Skeletal muscle satellite cell (primary cell): ENCODE measurements around the gene CENPX.
"Not testable (repeated sequence)": the region's sequence is repeated elsewhere in the genome, so short reads cannot be mapped to it uniquely, and the experiment has no call there.

Experiments
- H3K27me3 ChIP-seq: 2 replicates; pipeline ENCODE4 v1.7.0; 2013; ENCODE audit warnings: low read length; ENCODE audit not compliant: control insufficient read depth, insufficient read depth
- H3K36me3 ChIP-seq: 2 replicates; pipeline ENCODE4 v1.7.0; 2013; ENCODE audit warnings: mild to moderate bottlenecking, control low read depth, low read length; ENCODE audit not compliant: insufficient read depth
- H3K4me1 ChIP-seq: 2 replicates; pipeline ENCODE4 v1.7.0; 2013; ENCODE audit warnings: low read length; ENCODE audit not compliant: control insufficient read depth, insufficient read depth
- H3K4me2 ChIP-seq: 2 replicates; pipeline ENCODE4 v1.7.0; 2013; ENCODE audit warnings: mild to moderate bottlenecking, low read length
- H3K4me3 ChIP-seq: 2 replicates; pipeline ENCODE4 v1.7.0; 2013; ENCODE audit warnings: low read length
- H3K9ac ChIP-seq: 2 replicates; pipeline ENCODE4 v1.7.0; 2013; ENCODE audit warnings: mild to moderate bottlenecking, low read depth, low read length, moderate library complexity
- H3K9me3 ChIP-seq: replicated peaks from 2 replicates; pipeline ENCODE4 v1.7.0; 2013; ENCODE audit warnings: mild to moderate bottlenecking, control low read depth, low read length

CENPX gene

GRCh38 chr17:82047379-82047778 is 24.7 kb upstream of the CENPX start:
- Histone ChIP-seq H3K4me2 (no peak overlapping the region), H3K4me3 (no peak overlapping the region), H3K9me3 (no peaks in the 10 kb centered on the region), H3K9ac (no peak overlapping the region), H3K27me3 (no peaks in the 10 kb centered on the region), H3K36me3 (peaks cover 36% of the 10 kb centered on the region), H3K4me1 (peaks cover 6% of the 10 kb centered on the region)

GRCh38 chr17:82046903-82047302 is 24.2 kb upstream of the CENPX start:
- Histone ChIP-seq H3K9ac (no peak overlapping the region), H3K9me3 (no peaks in the 10 kb centered on the region), H3K4me3 (no peak overlapping the region), H3K36me3 (peaks cover 36% of the 10 kb centered on the region), H3K4me1 (peaks cover 6% of the 10 kb centered on the region), H3K27me3 (no peaks in the 10 kb centered on the region), H3K4me2 (no peak overlapping the region)

- Histone ChIP-seq H3K36me3 (peaks cover 36% of the 10 kb centered on the region), H3K9me3 (no peaks in the 10 kb centered on the region), H3K27me3 (no peaks in the 10 kb centered on the region), H3K9ac (no peak overlapping the region), H3K4me1 (peaks cover 6% of the 10 kb centered on the region), H3K4me3 (no peak overlapping the region), H3K4me2 (no peak overlapping the region)
These were observed 23.3 kb upstream of the CENPX start for GRCh38 chr17:82045936-82046484.

DNA sequence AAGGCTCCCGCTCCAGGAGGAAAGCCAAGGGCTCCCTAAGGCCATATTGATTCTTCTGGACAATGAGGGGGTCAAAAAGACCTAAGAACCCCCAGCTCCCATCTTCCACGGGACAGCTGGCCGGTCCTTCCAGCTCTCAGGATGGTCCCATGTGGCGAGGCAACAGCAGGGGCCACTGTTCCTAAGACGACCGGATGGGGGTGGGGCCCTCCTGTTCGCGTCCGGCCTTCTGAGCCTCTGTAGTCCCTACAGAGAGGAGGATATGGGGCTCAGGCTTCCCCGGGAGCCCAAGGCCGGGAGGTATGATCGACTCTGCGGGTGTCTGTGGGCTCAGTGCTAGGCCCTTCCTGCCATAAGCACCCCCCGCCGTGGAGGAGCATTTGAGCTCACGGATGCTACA is 20.8 kb upstream of the CENPX start:
- Histone ChIP-seq H3K4me2 (no peak overlapping the region), H3K4me3 (no peak overlapping the region), H3K36me3 (peaks cover 18% of the 10 kb centered on the region), H3K9ac (no peak overlapping the region), H3K4me1 (no peaks in the 10 kb centered on the region), H3K9me3 (no peaks in the 10 kb centered on the region), H3K27me3 (no peaks in the 10 kb centered on the region)

GRCh38 chr17:82042649-82043048 is 20.0 kb upstream of the CENPX start:
- Histone ChIP-seq H3K9ac (no peak overlapping the region), H3K4me3 (no peak overlapping the region), H3K9me3 (no peaks in the 10 kb centered on the region), H3K4me1 (peaks cover 5% of the 10 kb centered on the region), H3K36me3 (peaks cover 9% of the 10 kb centered on the region), H3K27me3 (no peaks in the 10 kb centered on the region), H3K4me2 (no peak overlapping the region)

DNA sequence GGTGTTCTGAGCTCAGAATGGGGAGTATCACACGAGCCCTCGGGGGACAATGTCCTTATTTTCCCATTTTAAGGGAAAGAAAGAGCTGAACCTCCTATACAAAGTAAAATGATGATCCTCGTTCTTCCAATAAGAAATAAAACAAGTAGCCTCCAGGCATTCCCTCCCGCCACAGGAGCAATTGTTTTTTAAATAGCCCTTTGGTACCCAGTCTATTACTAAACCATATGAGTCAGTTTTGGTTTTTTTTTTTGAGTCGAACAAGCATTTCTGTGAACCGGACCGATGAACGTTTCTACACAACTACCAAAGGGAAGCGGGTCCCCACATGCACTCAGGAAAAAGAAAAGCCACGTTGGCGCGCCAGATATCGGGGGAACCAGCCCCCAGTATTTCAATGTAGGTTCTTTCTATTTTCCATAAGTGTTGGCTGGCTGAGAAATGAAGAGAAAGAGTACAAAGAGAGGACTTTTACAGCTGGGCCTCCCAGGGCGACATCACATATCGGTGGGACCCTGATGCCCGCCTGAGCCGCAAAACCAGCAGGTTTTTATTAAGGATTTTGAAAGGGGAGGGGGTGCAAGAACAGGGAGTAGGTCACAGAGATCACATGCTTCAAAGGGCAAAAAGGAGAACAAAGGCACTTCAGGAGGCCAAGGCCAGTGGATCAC is 18.6 kb upstream of the CENPX start:
- peaks cover 12% of the 10 kb centered on the region for H3K4me1 ChIP-seq
- no peak overlapping the region for H3K4me2 ChIP-seq
- no peaks in the 10 kb centered on the region for H3K36me3 ChIP-seq
- no peak overlapping the region for H3K4me3 ChIP-seq
- H3K27me3 ChIP-seq = no peaks in the 10 kb centered on the region
- H3K9me3 ChIP-seq = no peaks in the 10 kb centered on the region
- no peak overlapping the region for H3K9ac ChIP-seq

DNA sequence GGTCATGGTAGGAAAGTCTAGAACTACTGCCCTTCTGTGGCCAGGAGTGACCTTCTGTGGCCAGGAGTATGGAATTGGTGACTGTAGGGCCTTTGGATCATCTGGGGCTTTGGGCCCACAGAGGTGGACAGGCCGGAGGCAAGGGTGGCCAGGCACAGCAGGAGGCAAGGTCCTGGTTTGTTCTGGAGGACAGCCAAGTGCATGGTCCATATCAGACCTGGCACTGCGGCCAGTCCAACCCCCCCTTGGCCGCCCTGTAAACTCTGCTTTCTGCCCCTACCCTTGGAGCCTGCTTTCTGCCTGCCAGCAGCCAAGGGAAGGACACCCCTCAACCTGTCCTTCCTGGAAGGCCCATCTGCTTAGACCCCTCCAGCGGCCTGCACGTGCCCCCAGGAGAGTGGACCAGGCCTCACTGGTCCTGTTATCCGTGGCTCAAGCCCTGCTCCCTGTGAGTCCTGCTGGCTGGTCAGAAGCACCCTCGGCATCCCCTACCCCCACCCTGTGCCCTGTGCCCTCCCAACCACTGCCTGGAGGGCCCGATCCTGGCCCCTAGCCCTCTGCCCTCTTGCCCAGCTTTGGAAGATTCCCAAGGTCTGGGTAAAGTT is 17.1 kb upstream of the CENPX start:
- no peaks in the 10 kb centered on the region for H3K36me3 ChIP-seq
- H3K9me3 ChIP-seq = no peaks in the 10 kb centered on the region
- H3K9ac ChIP-seq = no peak overlapping the region
- H3K4me1 ChIP-seq = peaks cover 15% of the 10 kb centered on the region
- H3K4me3 ChIP-seq = no peak overlapping the region
- no peak overlapping the region for H3K4me2 ChIP-seq
- no peaks in the 10 kb centered on the region for H3K27me3 ChIP-seq

DNA sequence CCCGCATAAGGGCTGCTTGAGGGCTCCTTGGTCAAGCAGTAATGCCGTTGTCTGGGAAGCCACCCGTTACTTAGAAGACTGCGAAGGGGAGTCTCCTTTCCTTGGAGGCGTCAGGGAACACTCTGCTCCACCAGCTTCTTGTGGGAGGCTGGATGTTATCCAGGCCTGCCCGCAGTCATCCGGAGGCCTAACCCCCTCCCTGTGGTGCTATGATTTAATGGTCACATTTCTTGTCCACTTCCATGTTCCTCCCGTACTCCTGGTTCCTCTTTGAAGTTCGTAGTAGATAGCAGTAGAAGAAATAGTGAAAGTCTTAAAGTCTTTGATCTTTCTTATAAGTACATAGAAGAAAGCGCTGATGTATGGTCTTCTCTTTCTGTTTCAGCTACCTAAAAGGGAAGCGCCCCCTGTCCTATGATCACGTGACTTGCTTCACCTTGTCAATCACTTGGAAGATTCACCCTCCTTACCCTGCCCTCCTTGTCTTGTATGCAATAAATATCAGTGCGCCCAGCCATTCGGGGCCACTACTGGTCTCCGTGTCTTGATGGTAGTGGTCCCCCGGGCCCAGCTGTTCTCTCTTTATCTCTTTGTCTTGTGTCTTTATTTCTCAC is 16.2 kb upstream of the CENPX start:
- H3K4me1 ChIP-seq = peaks cover 15% of the 10 kb centered on the region
- not testable (repeated sequence) for H3K4me2 ChIP-seq, H3K9me3 ChIP-seq, H3K27me3 ChIP-seq, H3K9ac ChIP-seq, H3K36me3 ChIP-seq, H3K4me3 ChIP-seq

GRCh38 chr17:82037889-82038195 is 15.2 kb upstream of the CENPX start:
- Histone ChIP-seq H3K36me3 (no peaks in the 10 kb centered on the region), H3K4me2 (peak overlapping the region; percentile 99), H3K9me3 (no peaks in the 10 kb centered on the region), H3K4me1 (peaks cover 15% of the 10 kb centered on the region), H3K9ac (peak overlapping the region; percentile 20), H3K27me3 (no peaks in the 10 kb centered on the region), H3K4me3 (peak overlapping the region; percentile 87)

GRCh38 chr17:82037092-82037888 is 14.6 kb upstream of the CENPX start, which contains the start of gene DCXR:
Gene DCXR, minus strand, starts transcription at chr17:82037697. Its CDS starts 15 bp downstream, at chr17:82037682.
- Histone ChIP-seq H3K4me3 (peak within 1 kb of the TSS; percentile 87), H3K4me1 (peaks cover 16% of the 10 kb centered on the region)

DNA sequence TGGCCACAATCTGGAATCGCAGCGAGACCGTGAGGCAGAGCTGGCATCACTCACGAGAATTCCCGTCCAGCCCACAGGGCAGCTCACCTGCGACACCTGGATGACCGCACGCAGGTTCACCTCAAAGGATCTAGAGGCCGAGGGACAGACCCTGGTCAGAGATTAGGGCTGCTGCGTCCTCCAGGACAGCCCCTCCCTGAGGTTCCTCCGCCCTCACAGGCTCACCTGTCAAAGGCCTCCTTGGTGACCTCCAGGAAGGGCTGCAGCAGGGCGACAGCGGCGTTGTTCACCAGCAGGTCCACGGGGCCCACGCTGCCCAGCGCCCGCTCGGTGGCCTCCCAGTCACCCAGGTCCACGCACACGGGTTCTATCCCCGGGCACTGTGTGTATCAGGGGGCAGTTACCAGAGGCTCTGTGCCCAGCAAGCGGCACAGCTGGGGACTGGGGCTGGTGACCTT is 14.0 kb upstream of the CENPX start:
- H3K36me3 ChIP-seq = no peaks in the 10 kb centered on the region
- peak overlapping the region; percentile 87 for H3K9ac ChIP-seq
- peak overlapping the region; percentile 99 for H3K4me2 ChIP-seq
- no peaks in the 10 kb centered on the region for H3K27me3 ChIP-seq
- peak overlapping the region; percentile 87 for H3K4me3 ChIP-seq
- H3K9me3 ChIP-seq = no peaks in the 10 kb centered on the region
- H3K4me1 ChIP-seq = peaks cover 19% of the 10 kb centered on the region

More at GRCh38 chr17:82037092-82037888, 14.6 kb upstream of the CENPX start, which contains the start of gene DCXR:
- Histone ChIP-seq H3K9ac (peak within 1 kb of the TSS; percentile 87), H3K4me2 (peak within 1 kb of the TSS; percentile 99), H3K36me3 (no peaks in the 10 kb centered on the region), H3K27me3 (no peaks in the 10 kb centered on the region), H3K9me3 (no peaks in the 10 kb centered on the region)
